ENCODE data around the gene EIF4EBP2.

Gene EIF4EBP2

GRCh38 chr10:70465832-70466231 lies 61.9 kb downstream of the EIF4EBP2 start:
- no peak for TF ChIP-seq CTCF (IDR thresholded peaks at IDR 0.05; ENCODE audit: extremely low read depth, missing control alignments)

GRCh38 chr10:70466951-70467350 lies 63.0 kb downstream of the EIF4EBP2 start:
- no peak for DNase-seq (ENCODE audit: low spot score)
- TF ChIP-seq CTCF (IDR thresholded peaks at IDR 0.05; ENCODE audit: extremely low read depth, missing control alignments) = no peak

More at GRCh38 chr10:70465832-70466231, 61.9 kb downstream of the EIF4EBP2 start:
- no peak for DNase-seq (ENCODE audit: low spot score)

- no peak for DNase-seq (ENCODE audit: low spot score)
- no peak for TF ChIP-seq CTCF (IDR thresholded peaks at IDR 0.05; ENCODE audit: extremely low read depth, missing control alignments)
Measured at GRCh38 chr10:70472799-70473454, 69.0 kb downstream of the EIF4EBP2 start.

GRCh38 chr10:70474780-70475179 lies 70.8 kb downstream of the EIF4EBP2 start:
- no peak for DNase-seq (ENCODE audit: low spot score)
- no peak for TF ChIP-seq CTCF (IDR thresholded peaks at IDR 0.05; ENCODE audit: extremely low read depth, missing control alignments)

GRCh38 chr10:70475661-70476060 lies 71.7 kb downstream of the EIF4EBP2 start:
- DNase-seq (ENCODE audit: low spot score) = no peak
- TF ChIP-seq CTCF (IDR thresholded peaks at IDR 0.05; ENCODE audit: extremely low read depth, missing control alignments) = no peak

GRCh38 chr10:70476249-70477035 lies 72.5 kb downstream of the EIF4EBP2 start:
- no peak for DNase-seq (ENCODE audit: low spot score)

More at GRCh38 chr10:70476249-70477035, 72.5 kb downstream of the EIF4EBP2 start:
- no peak for TF ChIP-seq CTCF (IDR thresholded peaks at IDR 0.05; ENCODE audit: extremely low read depth, missing control alignments)
